ENCODE results near the gene OSBPL3.
"Not testable (repeated sequence)": the region's sequence is repeated elsewhere in the genome, so short reads cannot be mapped to it uniquely, and the experiment has no call there.

The OSBPL3 gene

DNA sequence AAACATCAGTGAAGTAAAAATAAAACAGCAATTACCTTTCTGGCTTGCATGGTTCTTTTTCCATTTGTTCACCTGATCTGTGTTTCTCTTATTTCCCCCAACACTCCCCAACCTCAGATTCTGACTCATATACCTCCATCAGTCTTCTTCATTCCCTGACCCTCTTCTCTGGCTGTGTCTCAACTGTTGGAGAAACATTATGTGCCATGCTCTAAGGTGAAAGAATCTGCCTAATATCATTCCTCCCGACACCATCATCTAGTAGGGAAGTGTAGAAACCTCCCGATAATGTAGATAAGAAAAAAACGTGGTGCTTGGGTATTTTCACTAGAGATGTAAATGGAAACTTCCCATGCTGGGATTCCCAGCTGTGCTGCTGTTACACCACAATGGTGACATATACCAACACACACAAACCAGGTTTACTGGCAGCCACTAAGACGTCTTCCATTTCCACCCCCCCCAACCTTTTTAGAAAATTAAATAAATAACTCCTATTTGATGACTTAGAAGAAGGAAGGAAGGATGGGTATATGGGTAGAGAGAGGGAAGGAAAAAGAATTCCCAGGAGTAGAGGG lies 63.4 kb downstream of the OSBPL3 start:
- DNase-seq: no peak

DNA sequence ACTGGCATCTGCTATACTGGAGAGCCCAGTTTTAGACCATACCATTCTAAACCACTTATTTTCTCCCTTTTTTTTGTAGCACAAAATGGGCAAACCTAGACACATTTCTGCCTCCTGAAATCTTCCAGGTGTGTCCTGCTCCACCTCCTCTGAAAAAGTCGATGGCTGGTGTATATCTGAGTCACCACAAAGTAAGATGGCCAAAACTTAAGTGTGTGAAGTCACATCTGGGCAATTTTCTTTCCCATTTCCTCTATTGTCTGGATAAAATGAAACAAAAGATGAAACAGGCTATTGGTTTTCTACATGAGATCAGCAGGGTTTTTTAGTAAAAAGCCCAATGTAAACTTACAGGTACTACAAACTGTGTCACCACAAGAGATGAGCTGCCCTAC lies 65.5 kb downstream of the OSBPL3 start:
- no peak for DNase-seq

DNA sequence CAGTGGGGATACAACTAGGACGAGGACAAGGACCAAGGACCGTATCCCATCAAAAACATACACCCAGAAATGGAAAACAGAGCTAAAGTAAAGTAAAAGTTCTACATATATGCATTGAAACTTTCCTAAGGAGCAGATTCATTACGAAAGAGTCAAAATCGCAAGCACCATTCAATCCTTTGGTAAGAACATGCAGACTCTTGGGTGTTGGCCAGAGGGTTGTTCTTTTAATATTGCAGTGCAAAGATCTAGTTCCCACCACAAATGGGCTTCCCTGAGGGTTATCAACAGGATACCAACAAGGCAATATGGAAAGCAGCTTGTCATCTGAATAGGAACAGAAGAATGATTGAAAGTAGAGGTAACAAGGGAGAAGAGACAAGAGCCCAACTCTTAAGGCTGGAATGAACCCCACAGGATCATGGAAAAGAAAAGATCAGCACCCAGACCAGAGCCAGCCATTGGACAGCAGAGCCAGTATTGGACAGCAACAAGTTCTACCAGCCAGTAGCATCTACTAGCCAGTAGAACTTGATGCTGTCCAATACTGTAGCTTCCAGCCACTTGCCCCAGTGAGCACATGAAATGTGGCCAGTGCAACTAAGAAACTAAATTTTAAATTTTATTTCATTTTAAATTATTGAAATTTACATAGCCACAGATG lies 66.0 kb downstream of the OSBPL3 start:
- DNase-seq: no peak

GRCh38 chr7:24912874-24913514 lies 67.0 kb downstream of the OSBPL3 start:
- no peak for DNase-seq

DNA sequence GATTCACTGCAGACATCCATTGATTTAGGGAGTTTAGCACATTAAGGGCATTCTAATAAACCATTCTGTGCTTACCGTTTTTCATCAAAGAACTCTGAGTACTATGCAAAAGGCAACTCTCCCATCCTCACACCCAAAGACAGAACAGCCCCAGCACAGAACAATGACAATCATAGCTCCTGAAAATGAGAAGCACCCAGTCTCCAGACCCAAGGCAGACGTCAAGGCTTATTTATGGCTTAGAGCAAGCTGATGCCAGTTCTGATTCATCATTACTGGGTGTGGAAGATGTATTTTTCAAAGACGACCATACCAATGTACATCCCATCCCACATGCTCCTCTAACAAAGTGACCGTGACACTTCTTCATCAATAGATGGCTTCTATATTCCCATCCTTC lies 67.6 kb downstream of the OSBPL3 start:
- no peak for DNase-seq

GRCh38 chr7:24911213-24911603 lies 68.8 kb downstream of the OSBPL3 start:
- peak; percentile 12 to 41 for DNase-seq

DNA sequence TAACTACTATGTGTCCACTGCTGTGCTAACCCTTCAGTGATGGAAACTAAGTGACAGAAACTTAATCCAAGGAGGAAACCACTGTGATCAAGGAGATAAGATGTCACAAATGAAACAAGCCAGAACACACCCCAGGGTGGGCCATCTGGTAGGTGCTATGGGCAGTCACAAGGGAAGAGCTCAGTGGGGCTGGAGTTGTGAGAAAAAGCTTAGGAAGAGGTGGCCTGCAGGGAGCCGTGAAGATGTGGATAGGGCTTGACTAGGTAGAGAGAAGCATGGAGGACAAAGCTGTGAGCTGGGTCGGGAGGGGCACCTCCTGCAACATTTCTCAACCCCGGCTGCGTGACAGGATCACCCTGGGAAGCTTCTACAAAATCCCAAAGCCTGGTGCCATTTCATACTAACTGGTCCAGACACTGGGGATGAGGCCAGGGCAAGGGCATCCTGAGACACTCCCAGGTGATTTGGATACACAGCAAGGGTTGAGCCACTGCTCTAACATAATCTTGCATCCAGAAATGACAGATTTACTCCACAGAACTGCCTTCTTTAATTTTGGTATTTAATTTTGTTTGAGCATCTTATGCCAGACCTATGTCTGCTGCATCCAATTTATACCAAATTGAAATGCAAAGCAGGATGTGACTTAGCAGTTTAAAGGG lies 69.3 kb downstream of the OSBPL3 start:
- DNase-seq: no peak

DNA sequence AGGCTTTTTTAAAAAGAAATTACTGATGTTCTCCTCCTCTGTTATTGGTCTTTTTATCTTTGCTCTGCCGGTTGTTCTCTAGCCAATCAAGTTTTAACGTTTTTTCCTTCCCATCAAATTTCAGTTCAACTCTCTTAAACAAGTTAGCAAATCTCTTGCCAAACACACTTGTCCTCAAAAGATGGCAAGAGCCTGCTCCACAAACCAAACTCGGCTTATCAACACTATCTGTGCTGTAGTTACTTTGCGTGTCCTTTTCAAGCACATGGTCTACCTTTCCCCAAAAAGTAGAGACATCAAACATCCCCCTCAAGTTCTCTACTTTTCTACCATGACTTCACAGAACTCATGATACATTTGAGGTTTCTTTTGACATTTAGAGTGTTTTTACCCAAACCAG lies 71.3 kb downstream of the OSBPL3 start:
- no peak for DNase-seq

DNA sequence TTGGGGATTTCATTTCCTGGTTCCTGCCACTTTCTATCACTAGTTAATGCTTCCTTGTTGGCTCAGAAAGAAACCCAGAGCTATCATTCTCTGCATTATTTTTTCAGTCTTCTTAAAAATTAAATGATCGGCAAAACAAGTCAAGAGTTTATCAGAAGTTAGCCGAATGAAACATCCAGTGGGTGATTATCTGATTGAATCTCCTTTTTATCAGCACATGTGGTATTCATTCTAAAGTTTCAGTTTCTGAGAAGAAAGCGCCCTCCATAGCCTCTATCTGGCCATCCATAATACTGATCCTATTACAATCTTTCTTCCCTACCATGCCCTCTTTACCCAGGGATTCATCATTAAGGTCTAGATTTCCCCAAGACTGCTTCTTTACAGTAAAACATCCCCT lies 71.8 kb downstream of the OSBPL3 start:
- no peak for DNase-seq

- peak; percentile 43 to 46 for DNase-seq
Observed at GRCh38 chr7:24907311-24907886, 72.6 kb downstream of the OSBPL3 start.

- DNase-seq: no peak
Observed at GRCh38 chr7:24905996-24906770, 73.8 kb downstream of the OSBPL3 start.

- DNase-seq: not testable (repeated sequence)
Observed at GRCh38 chr7:24903992-24904391, 76.0 kb downstream of the OSBPL3 start.

DNA sequence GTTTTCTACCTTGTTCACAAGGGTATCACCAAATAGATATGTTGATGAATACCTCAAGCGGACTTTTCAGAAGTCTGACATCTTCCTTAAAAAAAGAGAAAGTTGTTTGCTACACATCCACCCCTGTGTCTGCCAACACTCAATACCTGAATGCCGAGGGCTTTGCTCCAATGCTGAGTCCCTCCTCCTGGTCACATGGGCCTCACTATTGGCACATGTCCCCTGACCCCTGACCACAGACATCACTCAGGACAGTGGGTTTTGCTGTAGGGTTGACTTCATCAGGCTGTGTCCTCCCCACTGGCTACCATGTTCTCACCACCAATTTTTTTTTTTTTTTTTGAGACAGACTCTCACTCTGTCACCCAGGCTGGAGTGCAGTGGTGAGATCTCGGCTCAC lies 76.4 kb downstream of the OSBPL3 start:
- no peak for DNase-seq

- DNase-seq: no peak
Observed at GRCh38 chr7:24902931-24903330, 77.0 kb downstream of the OSBPL3 start.

- no peak for DNase-seq
Observed at GRCh38 chr7:24902276-24902675, 77.7 kb downstream of the OSBPL3 start.

- DNase-seq: no peak
Observed at GRCh38 chr7:24899905-24900304, 80.1 kb downstream of the OSBPL3 start.

DNA sequence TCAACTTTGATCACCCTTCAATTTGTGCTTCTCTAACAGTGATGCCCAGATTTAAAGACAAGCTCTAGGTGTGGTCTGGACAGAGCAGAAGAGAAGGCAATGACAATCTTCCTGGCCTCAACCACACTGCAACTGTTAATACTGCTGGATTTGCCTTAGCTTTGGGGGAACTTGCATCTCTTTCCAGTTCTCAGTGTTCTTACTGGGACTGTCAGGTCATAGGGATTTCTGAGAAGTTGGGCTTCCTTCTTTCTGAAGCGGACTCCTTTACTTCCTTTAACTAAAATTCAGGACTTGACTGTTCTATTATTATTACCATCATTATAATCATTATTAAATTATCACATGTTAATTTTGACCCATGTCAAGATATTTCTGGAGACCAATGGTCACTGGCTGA lies 80.8 kb downstream of the OSBPL3 start:
- no peak for DNase-seq

DNA sequence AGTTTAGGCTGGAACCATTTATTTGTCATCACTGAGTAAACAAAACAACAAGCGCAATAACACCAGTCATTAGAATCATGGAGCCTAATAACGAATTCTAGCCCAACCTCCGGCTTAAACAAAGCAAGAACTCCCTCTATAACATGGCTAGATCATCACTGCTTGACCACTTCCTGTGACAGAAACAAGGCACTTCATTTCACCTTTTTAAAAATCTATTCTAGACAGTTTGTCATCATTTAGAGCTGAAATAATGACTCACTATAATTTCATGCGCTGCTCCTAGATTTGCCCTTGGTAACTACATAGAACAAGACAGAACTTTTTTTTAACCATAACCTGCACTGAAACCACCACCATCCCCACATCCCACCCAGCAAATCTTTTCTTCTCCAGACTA lies 81.3 kb downstream of the OSBPL3 start:
- no peak for DNase-seq

DNA sequence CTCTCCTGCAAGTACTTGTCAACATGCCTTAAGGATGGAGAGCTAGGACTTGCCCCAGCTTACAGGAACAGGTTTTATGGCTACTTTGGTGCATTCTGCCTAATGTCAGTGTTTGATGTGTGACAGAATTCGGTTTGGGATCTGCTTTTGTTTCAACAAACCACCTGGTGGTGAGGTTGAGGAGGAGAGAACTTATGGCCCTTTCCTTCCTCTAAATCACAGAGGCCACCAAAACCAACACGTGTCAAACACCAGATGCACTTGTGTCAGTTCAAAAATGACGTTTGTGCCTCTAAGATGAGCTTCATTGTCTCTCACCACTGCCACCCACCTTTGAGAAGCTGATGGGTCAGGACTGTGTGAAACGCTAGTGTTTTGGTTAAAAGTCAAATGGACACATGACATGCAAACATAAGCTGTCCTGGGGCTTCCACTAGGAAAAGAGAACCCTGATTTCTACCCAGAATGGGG lies 83.9 kb downstream of the OSBPL3 start:
- no peak for DNase-seq

DNA sequence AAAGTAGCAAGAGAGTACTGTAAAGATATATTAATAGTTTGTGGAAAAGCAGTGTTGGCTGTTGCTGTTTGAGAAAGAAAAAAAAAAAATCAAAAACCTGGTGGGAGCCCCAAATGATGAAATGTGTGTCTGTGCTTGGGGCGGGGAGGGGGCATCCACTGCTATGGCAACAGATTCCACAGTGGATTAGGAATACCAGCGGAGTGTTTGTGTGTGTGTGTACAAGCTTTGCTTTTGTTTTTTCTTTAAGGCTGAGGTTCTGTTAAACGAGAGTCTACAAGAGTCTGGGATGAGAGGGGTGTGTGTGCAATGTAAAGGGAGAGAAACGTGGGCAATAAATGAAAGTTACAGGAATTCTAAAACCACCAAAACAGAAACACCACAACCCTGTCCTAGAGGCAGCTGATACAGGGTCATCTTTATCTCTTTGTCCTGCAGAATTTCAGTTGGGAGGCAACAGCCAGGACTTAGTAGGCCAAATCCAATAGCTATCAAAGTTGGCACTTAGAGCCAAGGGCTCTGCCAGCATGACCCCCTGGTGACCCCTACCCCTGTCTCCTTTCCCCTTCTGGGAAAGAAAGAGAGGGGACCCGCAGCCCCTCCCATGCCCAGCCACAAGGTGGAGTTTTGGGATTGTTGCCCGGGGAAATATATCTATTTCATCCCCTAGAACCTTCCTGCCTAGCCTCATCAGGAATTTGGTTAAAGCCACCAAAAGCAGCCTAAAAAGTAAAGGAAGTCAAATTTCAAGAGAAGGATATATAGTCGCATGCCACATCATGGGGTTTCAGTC lies 85.4 kb downstream of the OSBPL3 start:
- DNase-seq: no peak

- DNase-seq: no peak
Observed at GRCh38 chr7:24891311-24891735, 88.7 kb downstream of the OSBPL3 start.

- DNase-seq: no peak
Observed at GRCh38 chr7:24889611-24890010, 90.4 kb downstream of the OSBPL3 start.

All from activated CD4-positive, alpha-beta T cell treated with anti-CD3 and anti-CD28 coated beads for 4 hours (primary cell).